Stimulated activated naive CD8-positive, alpha-beta T cell treated with anti-CD3 and anti-CD28 coated beads, Interleukin-15, Interleukin-2, amounts not matched to agents 100 ng/mL and 50 ng/mL, for 24 hours (primary cell): ENCODE data around the gene C9orf153.

Experiments
- H3K27ac Mint-ChIP-seq: one replicate; pipeline ENCODE4 v1.8.0; 2021; ENCODE audit warnings: mild to moderate bottlenecking, mixed read lengths
- H3K27me3 Mint-ChIP-seq: one replicate; pipeline ENCODE4 v1.8.0; 2021; ENCODE audit warnings: mixed read lengths
- H3K36me3 Mint-ChIP-seq: one replicate; pipeline ENCODE4 v1.8.0; 2021; ENCODE audit warnings: low read depth, mixed read lengths
- H3K4me1 Mint-ChIP-seq: one replicate; pipeline ENCODE4 v1.8.0; 2021; ENCODE audit warnings: low read depth, mixed read lengths
- H3K4me3 Mint-ChIP-seq: one replicate; pipeline ENCODE4 v1.8.0; 2021; ENCODE audit warnings: mild to moderate bottlenecking, mixed read lengths
- H3K9me3 Mint-ChIP-seq: one replicate; pipeline ENCODE4 v1.8.0; 2021; ENCODE audit warnings: mixed read lengths

The C9orf153 gene

GRCh38 chr9:86186696-86187095 lies 72.8 kb downstream of the C9orf153 start:
- Mint-ChIP-seq H3K4me1 (no peaks in the 10 kb centered on the region), H3K27ac (no peak overlapping the region), H3K27me3 (peaks cover 11% of the 10 kb centered on the region), H3K9me3 (peaks cover 13% of the 10 kb centered on the region), H3K36me3 (no peaks in the 10 kb centered on the region), H3K4me3 (no peak overlapping the region)

- Mint-ChIP-seq H3K4me3 (no peak overlapping the region), H3K9me3 (peaks cover 13% of the 10 kb centered on the region), H3K36me3 (no peaks in the 10 kb centered on the region), H3K27me3 (peaks cover 11% of the 10 kb centered on the region), H3K4me1 (no peaks in the 10 kb centered on the region), H3K27ac (no peak overlapping the region)
Measured at GRCh38 chr9:86185872-86186271, 73.6 kb downstream of the C9orf153 start.

GRCh38 chr9:86184138-86184524 lies 75.3 kb downstream of the C9orf153 start:
- Mint-ChIP-seq H3K27ac (no peak overlapping the region), H3K4me1 (no peaks in the 10 kb centered on the region), H3K36me3 (no peaks in the 10 kb centered on the region), H3K4me3 (no peak overlapping the region), H3K27me3 (peaks cover 11% of the 10 kb centered on the region), H3K9me3 (peaks cover 13% of the 10 kb centered on the region)

GRCh38 chr9:86183229-86184137 lies 76.0 kb downstream of the C9orf153 start:
- peaks cover 11% of the 10 kb centered on the region for H3K27me3 Mint-ChIP-seq
- H3K27ac Mint-ChIP-seq, result no peak overlapping the region
- peaks cover 13% of the 10 kb centered on the region for H3K9me3 Mint-ChIP-seq
- H3K4me1 Mint-ChIP-seq, result no peaks in the 10 kb centered on the region
- no peak overlapping the region for H3K4me3 Mint-ChIP-seq
- H3K36me3 Mint-ChIP-seq, result no peaks in the 10 kb centered on the region

- Mint-ChIP-seq H3K4me1 (no peaks in the 10 kb centered on the region), H3K27ac (no peak overlapping the region), H3K36me3 (no peaks in the 10 kb centered on the region), H3K4me3 (no peak overlapping the region), H3K27me3 (peaks cover 11% of the 10 kb centered on the region), H3K9me3 (peaks cover 4% of the 10 kb centered on the region)
Measured at GRCh38 chr9:86181379-86182315, 77.8 kb downstream of the C9orf153 start.

GRCh38 chr9:86178503-86178902 lies 81.0 kb downstream of the C9orf153 start:
- no peaks in the 10 kb centered on the region for H3K9me3 Mint-ChIP-seq
- H3K27ac Mint-ChIP-seq, result no peak overlapping the region
- H3K36me3 Mint-ChIP-seq, result no peaks in the 10 kb centered on the region
- H3K4me1 Mint-ChIP-seq, result no peaks in the 10 kb centered on the region
- peaks cover 6% of the 10 kb centered on the region for H3K27me3 Mint-ChIP-seq
- H3K4me3 Mint-ChIP-seq, result no peak overlapping the region

GRCh38 chr9:86177995-86178394 lies 81.5 kb downstream of the C9orf153 start:
- H3K4me3 Mint-ChIP-seq, result no peak overlapping the region
- no peaks in the 10 kb centered on the region for H3K9me3 Mint-ChIP-seq
- no peaks in the 10 kb centered on the region for H3K4me1 Mint-ChIP-seq
- H3K27ac Mint-ChIP-seq, result no peak overlapping the region
- H3K36me3 Mint-ChIP-seq, result no peaks in the 10 kb centered on the region
- H3K27me3 Mint-ChIP-seq, result peaks cover 6% of the 10 kb centered on the region

GRCh38 chr9:86176468-86176867 lies 83.0 kb downstream of the C9orf153 start:
- H3K27me3 Mint-ChIP-seq, result peaks cover 6% of the 10 kb centered on the region
- no peaks in the 10 kb centered on the region for H3K36me3 Mint-ChIP-seq
- no peak overlapping the region for H3K4me3 Mint-ChIP-seq
- H3K27ac Mint-ChIP-seq, result no peak overlapping the region
- H3K9me3 Mint-ChIP-seq, result no peaks in the 10 kb centered on the region
- H3K4me1 Mint-ChIP-seq, result no peaks in the 10 kb centered on the region

GRCh38 chr9:86175743-86176456 lies 83.6 kb downstream of the C9orf153 start:
- H3K4me1 Mint-ChIP-seq, result no peaks in the 10 kb centered on the region
- H3K36me3 Mint-ChIP-seq, result no peaks in the 10 kb centered on the region
- no peak overlapping the region for H3K27ac Mint-ChIP-seq
- no peaks in the 10 kb centered on the region for H3K9me3 Mint-ChIP-seq
- H3K27me3 Mint-ChIP-seq, result peaks cover 6% of the 10 kb centered on the region
- H3K4me3 Mint-ChIP-seq, result no peak overlapping the region

GRCh38 chr9:86175223-86175622 lies 84.2 kb downstream of the C9orf153 start:
- Mint-ChIP-seq H3K36me3 (no peaks in the 10 kb centered on the region), H3K27ac (no peak overlapping the region), H3K4me1 (no peaks in the 10 kb centered on the region), H3K27me3 (peaks cover 6% of the 10 kb centered on the region), H3K4me3 (no peak overlapping the region), H3K9me3 (no peaks in the 10 kb centered on the region)
